Measurements from ENCODE around the gene LMAN2. TPM values are rescaled to one million over a fixed set of nuclear protein-coding genes. Genes with fewer than 3 reads are reported as not detected.
"Not testable (repeated sequence)": the region's sequence is repeated elsewhere in the genome, so short reads cannot be mapped to it uniquely, and the experiment has no call there.

Gene LMAN2
- total and polyA plus RNA-seq, 12 donors: 46.3 to 215 (median 56.3) TPM

DNA sequence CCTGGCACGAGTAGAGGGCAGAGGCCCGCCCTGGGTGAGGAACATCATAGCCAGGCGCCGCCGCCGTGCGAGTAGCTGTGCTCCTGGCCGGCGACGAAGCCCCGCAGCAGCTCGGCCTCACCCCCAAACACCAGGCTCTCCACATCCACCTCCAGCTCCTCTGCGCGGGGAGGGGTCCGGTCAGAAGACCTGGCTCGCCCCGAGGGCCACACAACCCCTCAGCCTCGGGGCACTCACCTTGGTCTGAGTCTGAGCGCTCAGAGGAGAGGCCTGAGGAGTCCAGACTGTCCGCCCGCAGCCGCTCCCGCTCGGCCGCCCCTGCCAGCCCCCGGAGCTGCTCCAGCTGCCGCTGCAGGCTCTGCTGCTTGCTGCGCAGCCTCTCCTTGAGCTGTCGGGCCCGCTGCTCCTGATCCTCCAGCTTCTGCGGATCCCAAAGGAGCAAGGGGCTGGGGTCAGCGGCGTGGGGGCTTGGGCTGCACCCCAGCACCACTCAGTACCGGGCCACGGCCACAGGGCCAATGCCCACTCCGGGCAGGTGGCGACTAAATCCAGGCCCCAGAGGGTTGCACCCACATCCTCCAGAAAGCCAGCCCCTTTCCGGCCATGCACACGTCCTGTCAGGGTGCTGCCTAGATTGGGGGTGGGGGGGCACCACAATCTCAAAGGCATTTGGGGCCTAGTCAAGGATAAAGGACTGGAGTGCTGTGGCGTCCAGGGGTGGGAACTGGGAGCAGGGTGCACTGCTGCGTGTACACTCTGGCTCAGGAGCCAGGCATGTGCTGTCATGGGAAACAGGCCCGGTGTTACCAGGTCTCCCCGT is 43.7 kb downstream of the LMAN2 start:
- intact Hi-C loops (cut with DNase I): loop anchor here in 4 of 10 donors (10.0 kb wide), 1 partner anchor 193 kb away; no protein-coding TSS in a partner anchor
- Histone ChIP-seq H3K36me3 (peaks cover 0 to 33% (median 7%) of the 10 kb centered on the region in 9 donors), H3K27me3 (no peaks in the 10 kb centered on the region), H3K4me3 (peak overlapping the region in 2 of 10 donors; percentile 18 to 96), H3K27ac (peak overlapping the region in 4 of 10 donors; percentile 22 to 97 (median 58)), H3K9me3 (no peaks in the 10 kb centered on the region), H3K4me1 (peaks cover 21 to 91% (median 42%) of the 10 kb centered on the region in 9 donors)
- TF ChIP-seq, protein P1, sequence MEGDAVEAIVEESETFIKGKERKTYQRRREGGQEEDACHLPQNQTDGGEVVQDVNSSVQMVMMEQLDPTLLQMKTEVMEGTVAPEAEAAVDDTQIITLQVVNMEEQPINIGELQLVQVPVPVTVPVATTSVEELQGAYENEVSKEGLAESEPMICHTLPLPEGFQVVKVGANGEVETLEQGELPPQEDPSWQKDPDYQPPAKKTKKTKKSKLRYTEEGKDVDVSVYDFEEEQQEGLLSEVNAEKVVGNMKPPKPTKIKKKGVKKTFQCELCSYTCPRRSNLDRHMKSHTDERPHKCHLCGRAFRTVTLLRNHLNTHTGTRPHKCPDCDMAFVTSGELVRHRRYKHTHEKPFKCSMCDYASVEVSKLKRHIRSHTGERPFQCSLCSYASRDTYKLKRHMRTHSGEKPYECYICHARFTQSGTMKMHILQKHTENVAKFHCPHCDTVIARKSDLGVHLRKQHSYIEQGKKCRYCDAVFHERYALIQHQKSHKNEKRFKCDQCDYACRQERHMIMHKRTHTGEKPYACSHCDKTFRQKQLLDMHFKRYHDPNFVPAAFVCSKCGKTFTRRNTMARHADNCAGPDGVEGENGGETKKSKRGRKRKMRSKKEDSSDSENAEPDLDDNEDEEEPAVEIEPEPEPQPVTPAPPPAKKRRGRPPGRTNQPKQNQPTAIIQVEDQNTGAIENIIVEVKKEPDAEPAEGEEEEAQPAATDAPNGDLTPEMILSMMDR (IDR thresholded peaks at IDR 0.05): no peak
- 86 to 90% methylated on average over 42 to 43 of the region's 43 CpGs for WGBS, 2 donors
- ATAC-seq: no peak
- DNase-seq: no peak

DNA sequence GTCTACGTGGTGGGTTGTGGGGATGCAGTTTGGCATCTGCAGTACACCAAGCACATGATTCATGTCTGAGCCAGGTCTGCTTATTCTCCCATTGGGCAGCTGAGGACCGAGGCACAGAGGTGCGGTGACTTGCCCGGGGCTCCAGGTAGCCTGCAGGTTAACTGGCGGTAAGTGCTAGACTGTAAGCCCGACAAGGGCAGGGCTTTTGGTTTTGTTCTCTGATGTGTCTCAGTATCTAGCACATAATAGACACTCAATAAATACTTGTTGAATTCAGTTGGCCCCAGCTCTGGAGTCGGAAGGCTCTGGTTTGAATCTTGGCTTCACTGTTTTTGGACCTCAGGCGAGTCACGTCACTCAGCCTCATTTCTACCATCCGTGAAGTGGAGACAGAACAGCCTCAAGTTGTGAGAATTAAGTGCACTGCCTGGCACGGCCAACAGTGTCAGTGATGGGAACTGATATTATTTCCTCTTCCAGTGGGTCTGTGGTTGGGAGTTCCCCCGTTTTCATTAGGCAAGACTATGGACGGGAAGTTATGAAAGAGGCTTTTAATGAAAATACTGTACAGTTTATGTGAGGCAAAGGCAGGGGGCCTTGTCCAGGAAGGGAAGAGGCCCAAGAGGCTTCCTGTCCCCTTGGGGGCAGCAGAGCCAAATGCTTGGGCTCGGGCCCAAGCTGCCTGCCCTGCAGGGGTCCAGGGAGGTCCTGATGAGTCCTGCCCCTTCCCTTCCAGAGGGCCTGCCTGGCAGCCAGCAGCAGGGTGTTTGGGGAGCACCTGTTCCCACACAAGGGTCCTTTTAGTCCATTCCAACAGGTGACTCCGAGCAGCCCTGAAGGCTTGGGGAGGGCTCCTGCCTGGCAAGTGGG is 44.6 kb downstream of the LMAN2 start:
- Histone ChIP-seq H3K27me3 (no peaks in the 10 kb centered on the region), H3K36me3 (peaks cover 0 to 37% (median 7%) of the 10 kb centered on the region in 9 donors), H3K27ac (peak overlapping the region in 4 of 10 donors; percentile 22 to 97 (median 58)), H3K4me1 (peaks cover 19 to 91% (median 45%) of the 10 kb centered on the region in 9 donors), H3K9me3 (no peaks in the 10 kb centered on the region), H3K4me3 (peak overlapping the region in 2 of 10 donors; percentile 18 to 96)
- 76 to 84% methylated on average over 15 of the region's 15 CpGs for WGBS, 2 donors
- peak in 2 of 8 donors; percentile 0 to 2 for ATAC-seq
- no peak for DNase-seq
- TF ChIP-seq, protein P1 (IDR thresholded peaks at IDR 0.05): peak in 3 of 9 donors; percentile 9 to 44 (median 16)
- intact Hi-C loops (cut with DNase I): loop anchor here in 4 of 10 donors (10.0 kb wide), 1 partner anchor 192 kb away; no protein-coding TSS in a partner anchor

DNA sequence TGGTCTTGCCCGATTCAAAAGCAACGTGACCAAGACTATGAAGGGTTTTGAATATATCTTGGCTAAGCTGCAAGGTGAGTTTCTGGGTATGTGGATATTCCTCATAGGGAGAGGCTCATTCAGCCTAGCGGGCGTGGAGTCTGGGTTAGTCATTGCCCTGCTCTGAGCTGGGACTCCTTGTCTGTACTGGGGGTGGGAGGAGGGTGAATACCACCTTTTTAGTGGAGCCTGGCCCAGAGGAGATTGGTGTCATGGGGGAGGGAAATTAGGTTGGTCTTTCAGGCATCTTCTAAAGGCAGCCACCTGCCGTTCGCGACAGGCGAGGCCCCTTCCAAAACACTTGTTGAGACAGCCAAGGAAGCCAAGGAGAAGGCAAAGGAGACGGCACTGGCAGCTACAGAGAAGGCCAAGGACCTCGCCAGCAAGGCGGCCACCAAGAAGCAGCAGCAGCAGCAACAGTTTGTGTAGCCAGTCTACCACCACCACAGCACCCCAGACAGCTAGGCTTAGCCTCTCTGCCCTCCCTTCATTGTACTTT is 45.3 kb downstream of the LMAN2 start:
- H3K4me3 ChIP-seq: peak overlapping the region in 1 of 10 donors; percentile 96
- intact Hi-C loops (cut with DNase I): loop anchor here in 4 of 10 donors (10.0 kb wide), 1 partner anchor 191 kb away; no protein-coding TSS in a partner anchor

DNA sequence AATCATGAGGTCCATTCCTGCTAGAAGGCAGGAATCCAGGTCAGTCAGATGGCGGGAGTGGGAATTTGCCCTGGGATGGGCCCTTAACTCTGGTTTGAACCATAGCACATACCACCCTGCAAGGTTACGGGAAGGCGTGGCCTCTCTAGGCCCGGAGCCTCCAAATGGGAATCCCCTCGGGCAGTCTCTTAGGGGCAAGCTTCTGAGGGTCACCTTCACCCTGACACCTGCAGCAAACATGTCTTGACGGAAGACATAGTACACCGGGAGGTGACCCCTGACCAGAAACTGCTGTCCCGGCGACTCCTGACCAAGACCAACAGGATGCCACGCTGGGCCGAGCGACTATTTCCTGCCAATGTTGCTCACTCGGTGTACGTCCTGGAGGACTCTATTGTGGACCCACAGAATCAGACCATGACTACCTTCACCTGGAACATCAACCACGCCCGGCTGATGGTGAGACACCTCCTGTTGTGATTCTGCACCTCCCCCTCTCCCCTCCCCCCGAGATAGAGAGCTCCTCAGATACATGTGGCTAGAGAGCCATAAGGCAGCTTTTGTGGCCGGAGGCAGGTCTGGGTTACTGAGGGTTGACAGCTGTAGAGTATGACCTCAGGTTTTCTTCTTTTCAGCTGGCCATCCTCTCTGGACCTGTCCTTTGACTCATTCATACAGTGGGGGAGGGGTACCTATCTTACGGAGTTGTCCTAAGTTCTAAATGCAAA is 46.9 kb downstream of the LMAN2 start:
- Histone ChIP-seq H3K9me3 (no peaks in the 10 kb centered on the region), H3K36me3 (peaks cover 0 to 46% (median 7%) of the 10 kb centered on the region in 9 donors), H3K27me3 (no peaks in the 10 kb centered on the region), H3K4me3 (peak overlapping the region; percentile 67 to 100 (median 94)), H3K4me1 (peaks cover 20 to 91% (median 50%) of the 10 kb centered on the region in 9 donors), H3K27ac (peak overlapping the region in 9 of 10 donors; percentile 72 to 97 (median 90))
- TF ChIP-seq, protein P1 (IDR thresholded peaks at IDR 0.05): no peak
- intact Hi-C loops (cut with DNase I): loop anchor here in 6 of 10 donors (5.0 to 10.0 kb wide), 3 partner anchors 187 to 192 kb away; no protein-coding TSS in a partner anchor
- no peak for ATAC-seq
- WGBS, 2 donors: 33 to 39% methylated on average over 16 to 19 of the region's 19 CpGs
- no peak for DNase-seq

More for the DNA sequence above, 45.3 kb downstream of the LMAN2 start:
- WGBS, 2 donors: 87 to 89% methylated on average over 11 of the region's 11 CpGs
- H3K27ac ChIP-seq: peak overlapping the region in 2 of 10 donors; percentile 63 to 97
- ATAC-seq, H3K9me3 ChIP-seq, DNase-seq, H3K27me3 ChIP-seq: not testable (repeated sequence)
- H3K36me3 ChIP-seq: peaks cover 0 to 44% (median 7%) of the 10 kb centered on the region in 9 donors
- H3K4me1 ChIP-seq: peaks cover 15 to 91% (median 45%) of the 10 kb centered on the region in 9 donors
